NCI-H774 (cell line): ENCODE measurements around the gene TRIM65.
A peak's percentile ranks its signal among the peaks of the same experiment; 100 is the strongest.
"Not testable (repeated sequence)": the region's sequence is repeated elsewhere in the genome, so short reads cannot be mapped to it uniquely, and the experiment has no call there.

Experiments
- DNase-seq: peaks from one replicate; lab custom pipeline; 2025; lab: John Stamatoyannopoulos, UW

TRIM65 gene

GRCh38 chr17:75875182-75875939 lies 21.4 kb downstream of the TRIM65 start:
- peak; percentile 61 for DNase-seq

- DNase-seq, result no peak
Observed at GRCh38 chr17:75874323-75875181, 22.2 kb downstream of the TRIM65 start.

GRCh38 chr17:75873587-75874322 lies 23.0 kb downstream of the TRIM65 start:
- no peak for DNase-seq

- peak; percentile 38 for DNase-seq
Observed at GRCh38 chr17:75872434-75873351, 24.1 kb downstream of the TRIM65 start.

GRCh38 chr17:75870228-75870627 lies 26.5 kb downstream of the TRIM65 start:
- DNase-seq, result not testable (repeated sequence)

GRCh38 chr17:75869282-75870141 lies 27.2 kb downstream of the TRIM65 start:
- DNase-seq, result no peak

- not testable (repeated sequence) for DNase-seq
Observed at GRCh38 chr17:75868730-75869281, 27.9 kb downstream of the TRIM65 start.

GRCh38 chr17:75865404-75866188 lies 31.2 kb downstream of the TRIM65 start:
- not testable (repeated sequence) for DNase-seq

- DNase-seq, result not testable (repeated sequence)
Observed at GRCh38 chr17:75864887-75865286, 31.9 kb downstream of the TRIM65 start.

GRCh38 chr17:75864448-75864871 lies 32.3 kb downstream of the TRIM65 start:
- no peak for DNase-seq

- no peak for DNase-seq
Observed at GRCh38 chr17:75861927-75862317, 34.8 kb downstream of the TRIM65 start.

- DNase-seq, result not testable (repeated sequence)
Observed at GRCh38 chr17:75859358-75859757, 37.4 kb downstream of the TRIM65 start.

GRCh38 chr17:75856062-75856756 lies 40.5 kb downstream of the TRIM65 start:
- no peak for DNase-seq

- peak; percentile 100 for DNase-seq
Observed at GRCh38 chr17:75855310-75856061, 41.3 kb downstream of the TRIM65 start, which contains the start of gene WBP2. Gene WBP2, minus strand, starts transcription at chr17:75855335. Its CDS starts 38 bp downstream, at chr17:75855297.

- DNase-seq, result no peak
Observed at GRCh38 chr17:75854881-75855309, 41.9 kb downstream of the TRIM65 start.

- no peak for DNase-seq
Observed at GRCh38 chr17:75854101-75854748, 42.5 kb downstream of the TRIM65 start.

- DNase-seq, result no peak
Observed at GRCh38 chr17:75853433-75853832, 43.3 kb downstream of the TRIM65 start.
